GM10847 (cell line): ENCODE data around the gene CACNA1D.

Experiments
- POLR2A ChIP-seq: IDR thresholded peaks from 2 replicates; pipeline ENCODE4 v1.6.1; 2011; ENCODE audit not compliant: insufficient read length; ENCODE audit errors: extremely low read depth

CACNA1D gene

GRCh38 chr3:53493963-53494791 is at the start of gene CACNA1D:
Gene CACNA1D, plus strand, starts transcription at chr3:53494611. Its CDS starts 556 bp downstream, at chr3:53495167.
- no peak for TF ChIP-seq POLR2A

GRCh38 chr3:53457068-53457467 is 37.3 kb upstream of the CACNA1D start:
- TF ChIP-seq POLR2A: no peak

GRCh38 chr3:53460326-53460725 is 34.1 kb upstream of the CACNA1D start:
- TF ChIP-seq POLR2A: no peak

- no peak for TF ChIP-seq POLR2A
Observed at GRCh38 chr3:53464424-53464823, 30.0 kb upstream of the CACNA1D start.

- TF ChIP-seq POLR2A: no peak
Observed at GRCh38 chr3:53473422-53473821, 21.0 kb upstream of the CACNA1D start.

GRCh38 chr3:53478166-53478830 is 16.1 kb upstream of the CACNA1D start:
- TF ChIP-seq POLR2A: no peak

GRCh38 chr3:53478921-53479664 is 15.3 kb upstream of the CACNA1D start:
- no peak for TF ChIP-seq POLR2A

- TF ChIP-seq POLR2A: no peak
Observed at GRCh38 chr3:53482227-53482626, 12.2 kb upstream of the CACNA1D start.

- TF ChIP-seq POLR2A: no peak
Observed at GRCh38 chr3:53483821-53484220, 10.6 kb upstream of the CACNA1D start.

GRCh38 chr3:53484984-53485383 is 9.4 kb upstream of the CACNA1D start:
- no peak for TF ChIP-seq POLR2A

- no peak for TF ChIP-seq POLR2A
Observed at GRCh38 chr3:53485675-53486403, 8.6 kb upstream of the CACNA1D start.

- no peak for TF ChIP-seq POLR2A
Observed at GRCh38 chr3:53486961-53487654, 7.3 kb upstream of the CACNA1D start.

GRCh38 chr3:53489386-53489785 is 5.0 kb upstream of the CACNA1D start:
- no peak for TF ChIP-seq POLR2A

- no peak for TF ChIP-seq POLR2A
Observed at GRCh38 chr3:53489787-53490458, 4.5 kb upstream of the CACNA1D start.

- TF ChIP-seq POLR2A: no peak
Observed at GRCh38 chr3:53490459-53490968, 3.9 kb upstream of the CACNA1D start.
